GM12878 (cell line): ENCODE results near the gene FAM193A. TPM values are rescaled to one million over a fixed set of nuclear protein-coding genes. Genes with fewer than 3 reads are reported as not detected.

Source experiments
- ATAC-seq: fragments of 200-7000 bp; cut with Tn5 transposase; 3 replicates; pipeline ENCODE4 v1.9.1; 2020; ENCODE audit warnings: mild to moderate bottlenecking, moderate library complexity
- BruUV-seq: library from RNA; stranded (reverse); fragments of 400-500 nt; replicated peaks from 2 replicates; lab custom pipeline; 2021; lab: Mats Ljungman, UMichigan
- CTCF ChIA-PET: fragments of 300-600 bp; sonication (Branson Sonifier 250); formaldehyde crosslinking; extraction: SDS; loops from one replicate; lab custom pipeline; 2021; ENCODE audit warnings: inconsistent platforms; lab: Yijun Ruan, JAX
- POLR2A ChIA-PET: fragments of 350-600 bp; formaldehyde crosslinking; extraction: SDS; loops from one replicate; lab custom pipeline; 2021; ENCODE audit warnings: inconsistent platforms; lab: Charles Lee
- RAD21 ChIA-PET: fragments of 300-600 bp; sonication (Branson Sonifier 250); formaldehyde crosslinking; loops from one replicate; lab custom pipeline; 2023; ENCODE audit warnings: antibody characterized with exemption; ENCODE audit not compliant: unreplicated experiment; lab: Charles Lee
- SMC1A ChIA-PET: fragments of 300-600 bp; sonication (Branson Sonifier 250); formaldehyde crosslinking; loops from one replicate; lab custom pipeline; 2023; ENCODE audit not compliant: unreplicated experiment, uncharacterized antibody; lab: Charles Lee
- DNase-seq: peaks from one replicate; pipeline ENCODE4 v3.0.0-alpha.2; 2011; ENCODE audit warnings: low read depth, low spot score
- FAIRE-seq: peaks from 3 replicates; lab custom pipeline; 2011; peaks lifted over from hg19 to GRCh38; lab: Jason Lieb, UNC
- H2AFZ ChIP-seq: 2 replicates; pipeline ENCODE4 v1.6.0; 2011; ENCODE audit warnings: low read depth, low read length, control low read depth; ENCODE audit not compliant: control insufficient read depth
- H3K27ac ChIP-seq: 2 replicates; pipeline ENCODE4 v1.5.1; 2011; ENCODE audit warnings: control low read depth; ENCODE audit not compliant: control insufficient read depth, insufficient read depth
- H3K27me3 ChIP-seq, 2 experiments: replicated peaks in 1 of 2; 2 replicates each; pipeline versions ENCODE4 v1.6.0 to v1.6.1; 2011; ENCODE audit warnings: low read length in 1 of 2; ENCODE audit not compliant: control insufficient read depth in 2 of 2, insufficient read depth in 2 of 2
- H3K36me3 ChIP-seq, 2 experiments: 2 replicates each; pipeline ENCODE4 v1.5.1; 2011; ENCODE audit warnings: low read length in 1 of 2; ENCODE audit not compliant: control insufficient read depth in 2 of 2, insufficient read depth in 2 of 2
- H3K4me1 ChIP-seq: 2 replicates; pipeline ENCODE4 v1.6.1; 2011; ENCODE audit warnings: mild to moderate bottlenecking, low read length, moderate library complexity, mixed read lengths; ENCODE audit not compliant: control insufficient read depth, insufficient read depth
- H3K4me2 ChIP-seq: 2 replicates; pipeline ENCODE4 v1.6.0; 2011; ENCODE audit warnings: control low read depth; ENCODE audit not compliant: control insufficient read depth, insufficient read depth
- H3K4me3 ChIP-seq: fragments of 200-600 bp; sonication (generic); 2 replicates; pipeline ENCODE4 v1.5.1; 2016
- H3K79me2 ChIP-seq: 2 replicates; pipeline ENCODE4 v1.6.0; 2011; ENCODE audit warnings: low read length; ENCODE audit not compliant: control insufficient read depth, insufficient read depth
- H3K9ac ChIP-seq: 2 replicates; pipeline ENCODE4 v1.8.0; 2011; ENCODE audit warnings: low read length, control low read depth, mixed read lengths; ENCODE audit not compliant: control insufficient read depth, insufficient read depth
- H3K9me3 ChIP-seq: replicated peaks from 3 replicates; pipeline ENCODE4 v1.5.1; 2011; ENCODE audit warnings: mild to moderate bottlenecking, low read length; ENCODE audit not compliant: control insufficient read depth, insufficient read depth
- H4K20me1 ChIP-seq: 2 replicates; pipeline ENCODE4 v1.6.0; 2011; ENCODE audit not compliant: control insufficient read depth, insufficient read depth
- CHD1 ChIP-seq: IDR thresholded peaks from 2 replicates; pipeline ENCODE4 v1.6.1; 2012; ENCODE audit warnings: low read depth, low read length, improper control_type of control experiment
- CHD2 ChIP-seq: IDR thresholded peaks from 2 replicates; pipeline ENCODE4 v1.6.1; 2011; ENCODE audit warnings: low read depth, low read length, improper control_type of control experiment, borderline replicate concordance
- CUX1 ChIP-seq: IDR thresholded peaks from 2 replicates; pipeline ENCODE4 v1.6.1; 2012; ENCODE audit warnings: improper control_type of control experiment, low read depth, low read length; ENCODE audit not compliant: insufficient replicate concordance
- GATAD2B ChIP-seq: fragments of 450-650 bp; conservative IDR thresholded peaks from 2 replicates; pipeline ENCODE4 v1.6.1; 2017; ENCODE audit warnings: low read depth, mild to moderate bottlenecking, moderate library complexity
- HDGF ChIP-seq: fragments of 450-650 bp; IDR thresholded peaks from 2 replicates; pipeline ENCODE4 v1.6.1; 2016; ENCODE audit warnings: antibody characterized with exemption
- IKZF1 ChIP-seq: fragments of 450-650 bp; conservative IDR thresholded peaks from 2 replicates; pipeline ENCODE4 v1.6.1; 2017; ENCODE audit warnings: antibody characterized with exemption, mild to moderate bottlenecking
- MAX ChIP-seq: IDR thresholded peaks from 2 replicates; pipeline ENCODE4 v1.6.1; 2012; ENCODE audit warnings: low read depth, low read length, improper control_type of control experiment
- MEF2A ChIP-seq: IDR thresholded peaks from 2 replicates; pipeline ENCODE4 v1.6.1; 2011; ENCODE audit warnings: low read depth, mild to moderate bottlenecking, low read length, moderate library complexity; ENCODE audit not compliant: insufficient read depth
- MTA3 ChIP-seq: IDR thresholded peaks from 2 replicates; pipeline ENCODE4 v1.6.1; 2012; ENCODE audit warnings: low read length, inconsistent platforms, borderline replicate concordance
- NFYA ChIP-seq: IDR thresholded peaks from 2 replicates; pipeline ENCODE4 v1.6.1; 2011; ENCODE audit warnings: low read depth, mild to moderate bottlenecking, low read length, improper control_type of control experiment, borderline replicate concordance
- NFYB ChIP-seq: IDR thresholded peaks from 2 replicates; pipeline ENCODE4 v1.6.1; 2011; ENCODE audit warnings: low read depth, mild to moderate bottlenecking, low read length, improper control_type of control experiment, moderate library complexity; ENCODE audit not compliant: insufficient read depth
- RAD51 ChIP-seq: fragments of 450-650 bp; IDR thresholded peaks from 2 replicates; pipeline ENCODE4 v1.6.1; 2016; ENCODE audit warnings: moderate library complexity, mild to moderate bottlenecking, inconsistent platforms
- RELB ChIP-seq: fragments of 450-650 bp; IDR thresholded peaks from 2 replicates; pipeline ENCODE4 v1.6.1; 2017; ENCODE audit warnings: low read depth, mild to moderate bottlenecking, moderate library complexity
- RFX5 ChIP-seq: IDR thresholded peaks from 2 replicates; pipeline ENCODE4 v1.6.1; 2011; ENCODE audit warnings: low read depth, low read length, improper control_type of control experiment
- SREBF2 ChIP-seq: IDR thresholded peaks from 2 replicates; pipeline ENCODE4 v1.6.1; 2012; ENCODE audit warnings: mild to moderate bottlenecking, low read length
- SRF ChIP-seq, 2 experiments: IDR thresholded peaks; 2 replicates each; pipeline ENCODE4 v1.6.1; 2011; ENCODE audit warnings: low read depth in 2 of 2, low read length in 2 of 2, mild to moderate bottlenecking in 1 of 2, moderate library complexity in 1 of 2
- STAT3 ChIP-seq: IDR thresholded peaks from 2 replicates; pipeline ENCODE4 v1.6.1; 2011; ENCODE audit warnings: low read depth, low read length, improper control_type of control experiment
- TARDBP ChIP-seq: IDR thresholded peaks from 2 replicates; pipeline ENCODE4 v1.6.1; 2016; ENCODE audit warnings: borderline replicate concordance
- ZNF274 ChIP-seq: IDR thresholded peaks from one replicate; pipeline ENCODE4 v1.8.0; 2011; ENCODE audit not compliant: insufficient read length, insufficient read depth
- ZSCAN29 ChIP-seq: fragments of 450-650 bp; IDR thresholded peaks from 2 replicates; pipeline ENCODE4 v1.6.1; 2017; ENCODE audit warnings: mild to moderate bottlenecking, moderate library complexity
- whole genome bisulfite sequencing: methylation state at CpG from one replicate; pipeline ENCODE4 v1.1.6; 2016; ENCODE audit warnings: low lambda C conversion rate; ENCODE audit not compliant: insufficient replicate concordance, insufficient coverage; ENCODE audit errors: missing lambda C conversion rate; 5-methylcytosine and 5-hydroxymethylcytosine counted together
- in situ Hi-C: fragments of 300-500 bp; cut with MboI; formaldehyde crosslinking; loops from 9 replicates; pipeline ENCODE4 v1.14.3; 2018; ENCODE audit warnings: mixed read lengths
- intact Hi-C: fragments of 100-400 bp; cut with micrococcal nuclease; formaldehyde crosslinking; loops from one replicate; pipeline ENCODE4 v1.14.2; 2022; ENCODE audit not compliant: unreplicated experiment
- polyA plus RNA-seq, 11 experiments: library from polyadenylated mRNA; depleted of rRNA in 4 of 11; unstranded in 6 of 11; stranded (reverse) in 5 of 11; fragments of >200 nt; fragmentation: Nextera tagmentation in 4 of 11; fragmentation: Illumina TruSeq in 1 of 11; extraction: Ambion mirVana in 4 of 11; extraction: Trizol in 1 of 11; gene quantifications; 1 replicate in 1 of 11; 2 replicates in 10 of 11; pipeline versions ENCODE4 v1.2.1 to v1.2.3, GENCODE V29; 2011 to 2016; ENCODE audit warnings: inconsistent platforms in 2 of 11, missing spikeins in 2 of 11, low read depth in 1 of 11
- total RNA-seq, 4 experiments: library from RNA; depleted of rRNA in 3 of 4; stranded (reverse); fragments of >200 nt in 3 of 4; fragmentation: Illumina TruSeq in 1 of 4; extraction: Trizol in 1 of 4; gene quantifications; 2 replicates each; pipeline versions ENCODE4 v1.2.1 to v1.2.3, GENCODE V29; 2013 to 2021

Gene FAM193A
- total and polyA plus RNA-seq, 10 of the 15 experiments (the other 5 are each of a cell fraction or from before 2014, with no cell fraction given), result 0.52 to 23.3 (median 7.4) TPM

GRCh38 chr4:2492970-2493369 is 43.5 kb upstream of the FAM193A start:
- Histone ChIP-seq H3K36me3 (peaks cover 40 to 64% of the 10 kb centered on the region in 2 experiments), H3K9ac (no peak overlapping the region), H2AFZ (no peak overlapping the region), H3K4me2 (no peak overlapping the region), H3K9me3 (no peaks in the 10 kb centered on the region; the same call in 2 of the 3 replicates), H3K79me2 (peaks cover 62% of the 10 kb centered on the region), H4K20me1 (peaks cover 14% of the 10 kb centered on the region), H3K4me1 (peaks cover 32% of the 10 kb centered on the region), H3K27me3 (no peaks in the 10 kb centered on the region), H3K4me3 (no peak overlapping the region), H3K27ac (no peak overlapping the region)
- intact Hi-C loops, result no loop called here
- DNase-seq (no peak), ATAC-seq (no peak), FAIRE-seq (no peak)
- 88% methylated on average over 1 of the region's 1 CpG for WGBS
- no peak for TF ChIP-seq NFYB
- no peak for TF ChIP-seq MEF2A
- TF ChIP-seq SRF (IDR thresholded peaks at IDR 0.05; ENCODE audit: low read depth in 2 of 2, low read length in 2 of 2), result no peak
- no peak for TF ChIP-seq CHD2
- no peak for TF ChIP-seq CUX1
- TF ChIP-seq RFX5, result no peak
- TF ChIP-seq SREBF2, result no peak
- TF ChIP-seq MTA3, result no peak
- no peak for TF ChIP-seq RAD51
- no peak for TF ChIP-seq ZSCAN29
- no peak for TF ChIP-seq ZNF274
- no peak for TF ChIP-seq HDGF
- TF ChIP-seq STAT3, result no peak
- TF ChIP-seq CHD1, result no peak
- TF ChIP-seq GATAD2B, result no peak
- TF ChIP-seq RELB, result no peak
- no peak for TF ChIP-seq MAX
- no peak for TF ChIP-seq TARDBP
- no peak for TF ChIP-seq IKZF1
- no peak for TF ChIP-seq NFYA
- CTCF ChIA-PET, result interaction anchor here (0.7 kb wide), 1 partner anchor 460 kb away, joined by 5 read pairs; no protein-coding TSS in a partner anchor
- in situ Hi-C loops, result no loop called here
- POLR2A ChIA-PET, result interaction anchor here (0.6 to 1.4 kb wide), 4 partner anchors 9 to 141 kb away, joined by 3 to 7 read pairs (median 4); no protein-coding TSS in a partner anchor
- RAD21 ChIA-PET, result interaction anchor here (1.0 kb wide), 1 partner anchor 42 kb away, joined by 3 read pairs; no protein-coding TSS in a partner anchor
- SMC1A ChIA-PET, result interaction anchor here (0.8 to 1.0 kb wide), 3 partner anchors 10 to 22 kb away, joined by 3 read pairs; no protein-coding TSS in a partner anchor
- no TSS peak for BruUV-seq
